GM18511 (cell line): ENCODE results near the gene CHAF1B.

ENCODE experiments used
- ATAC-seq: cut with Tn5 transposase; IDR thresholded peaks from one replicate; pipeline ENCODE4 v1.9.1; 2021; ENCODE audit warnings: mild to moderate bottlenecking, moderate library complexity; ENCODE audit not compliant: unreplicated experiment

CHAF1B gene

GRCh38 chr21:36461277-36461917, 76.2 kb downstream of the CHAF1B start:
- no peak for ATAC-seq

GRCh38 chr21:36461918-36462486, 76.8 kb downstream of the CHAF1B start:
- no peak for ATAC-seq

- ATAC-seq = no peak
Measured at GRCh38 chr21:36463204-36463603, 78.0 kb downstream of the CHAF1B start.

GRCh38 chr21:36463991-36464390, 78.8 kb downstream of the CHAF1B start:
- ATAC-seq = no peak

GRCh38 chr21:36464590-36464989, 79.4 kb downstream of the CHAF1B start:
- ATAC-seq = no peak

- no peak for ATAC-seq
Measured at GRCh38 chr21:36465478-36465877, 80.3 kb downstream of the CHAF1B start.

GRCh38 chr21:36466061-36466511, 80.9 kb downstream of the CHAF1B start:
- ATAC-seq = no peak
